Retina (tissue), 1 donor: ENCODE data around the gene CDH13.

ENCODE experiments used
- DNase-seq: peaks from one replicate; pipeline ENCODE4 v3.0.0-alpha.2; 2016

The CDH13 gene

GRCh38 chr16:83397601-83398291 lies 771.0 kb downstream of the CDH13 start:
- DNase-seq: peak; percentile 6

- no peak for DNase-seq
These were observed 773.5 kb downstream of the CDH13 start for GRCh38 chr16:83400234-83400633.

GRCh38 chr16:83402160-83402814 lies 775.5 kb downstream of the CDH13 start:
- DNase-seq: no peak

GRCh38 chr16:83402967-83403366 lies 776.2 kb downstream of the CDH13 start:
- DNase-seq: peak; percentile 29

- DNase-seq: no peak
These were observed 777.0 kb downstream of the CDH13 start for GRCh38 chr16:83403761-83404160.

GRCh38 chr16:83404261-83404660 lies 777.5 kb downstream of the CDH13 start:
- DNase-seq: no peak

GRCh38 chr16:83407928-83408327 lies 781.2 kb downstream of the CDH13 start:
- DNase-seq: no peak

- DNase-seq: no peak
These were observed 782.6 kb downstream of the CDH13 start for GRCh38 chr16:83409347-83409746.

- no peak for DNase-seq
These were observed 791.8 kb downstream of the CDH13 start for GRCh38 chr16:83418565-83418964.

- peak; percentile 8 for DNase-seq
These were observed 793.5 kb downstream of the CDH13 start for GRCh38 chr16:83420206-83420760.

- no peak for DNase-seq
These were observed 806.4 kb downstream of the CDH13 start for GRCh38 chr16:83433201-83433600.

GRCh38 chr16:83437036-83437435 lies 810.3 kb downstream of the CDH13 start:
- no peak for DNase-seq

- no peak for DNase-seq
These were observed 811.6 kb downstream of the CDH13 start for GRCh38 chr16:83438326-83438725.

- no peak for DNase-seq
These were observed 812.6 kb downstream of the CDH13 start for GRCh38 chr16:83439412-83439811.

GRCh38 chr16:83441517-83441916 lies 814.7 kb downstream of the CDH13 start:
- DNase-seq: no peak

GRCh38 chr16:83443972-83444371 lies 817.2 kb downstream of the CDH13 start:
- DNase-seq: no peak

- DNase-seq: no peak
These were observed 820.8 kb downstream of the CDH13 start for GRCh38 chr16:83447560-83447959.

GRCh38 chr16:83449861-83450260 lies 823.1 kb downstream of the CDH13 start:
- no peak for DNase-seq

- no peak for DNase-seq
These were observed 827.2 kb downstream of the CDH13 start for GRCh38 chr16:83453977-83454376.

- DNase-seq: no peak
These were observed 828.9 kb downstream of the CDH13 start for GRCh38 chr16:83455716-83456115.

- no peak for DNase-seq
These were observed 830.2 kb downstream of the CDH13 start for GRCh38 chr16:83456934-83457333.

- DNase-seq: no peak
These were observed 831.8 kb downstream of the CDH13 start for GRCh38 chr16:83458612-83459011.

GRCh38 chr16:83464991-83465390 lies 838.2 kb downstream of the CDH13 start:
- DNase-seq: no peak

- no peak for DNase-seq
These were observed 843.6 kb downstream of the CDH13 start for GRCh38 chr16:83470416-83470815.
